ELF-1 (cell line): Measurements from ENCODE around the gene FAM3C.

Experiments
- DNase-seq: peaks from one replicate; pipeline ENCODE4 v3.0.0-alpha.2; 2016; ENCODE audit warnings: low read depth, low spot score

Gene FAM3C

GRCh38 chr7:121379930-121380329 is 16.2 kb downstream of the FAM3C start:
- no peak for DNase-seq

GRCh38 chr7:121376979-121377378 is 19.1 kb downstream of the FAM3C start:
- DNase-seq, result no peak

- DNase-seq, result no peak
These were observed 22.9 kb downstream of the FAM3C start for GRCh38 chr7:121373177-121373576.

- no peak for DNase-seq
These were observed 23.6 kb downstream of the FAM3C start for GRCh38 chr7:121372376-121373010.

GRCh38 chr7:121371883-121372282 is 24.2 kb downstream of the FAM3C start:
- no peak for DNase-seq

- DNase-seq, result no peak
These were observed 24.7 kb downstream of the FAM3C start for GRCh38 chr7:121371367-121371766.

- DNase-seq, result no peak
These were observed 26.6 kb downstream of the FAM3C start for GRCh38 chr7:121369462-121369861.

GRCh38 chr7:121366852-121367431 is 29.2 kb downstream of the FAM3C start:
- DNase-seq, result no peak

- no peak for DNase-seq
These were observed 35.5 kb downstream of the FAM3C start for GRCh38 chr7:121360564-121360963.

- no peak for DNase-seq
These were observed 40.5 kb downstream of the FAM3C start for GRCh38 chr7:121355574-121355973.

GRCh38 chr7:121352323-121352722 is 43.8 kb downstream of the FAM3C start:
- no peak for DNase-seq

- no peak for DNase-seq
These were observed 44.4 kb downstream of the FAM3C start for GRCh38 chr7:121351682-121352081.

- DNase-seq, result no peak
These were observed 51.6 kb downstream of the FAM3C start for GRCh38 chr7:121344497-121344896.

GRCh38 chr7:121344093-121344492 is 52.0 kb downstream of the FAM3C start:
- no peak for DNase-seq

- no peak for DNase-seq
These were observed 52.8 kb downstream of the FAM3C start for GRCh38 chr7:121343302-121343701.

GRCh38 chr7:121342631-121343030 is 53.5 kb downstream of the FAM3C start:
- DNase-seq, result no peak

- no peak for DNase-seq
These were observed 54.2 kb downstream of the FAM3C start for GRCh38 chr7:121341933-121342332.

- no peak for DNase-seq
These were observed 57.0 kb downstream of the FAM3C start for GRCh38 chr7:121339082-121339481.

- DNase-seq, result no peak
These were observed 58.7 kb downstream of the FAM3C start for GRCh38 chr7:121337398-121337797.

GRCh38 chr7:121336579-121336978 is 59.5 kb downstream of the FAM3C start:
- DNase-seq, result no peak

GRCh38 chr7:121334875-121335648 is 61.0 kb downstream of the FAM3C start:
- no peak for DNase-seq

- DNase-seq, result no peak
These were observed 61.7 kb downstream of the FAM3C start for GRCh38 chr7:121334376-121334775.

- no peak for DNase-seq
These were observed 64.5 kb downstream of the FAM3C start for GRCh38 chr7:121331574-121331973.
